DOHH2 (cell line): ENCODE results near the gene C1orf116.

ENCODE experiments used
- EZH2phosphoT487 ChIP-seq: fragments of 200-600 bp; sonication (generic); IDR thresholded peaks from 2 replicates; pipeline ENCODE4 v1.6.1; 2017; ENCODE audit warnings: borderline replicate concordance, mild to moderate bottlenecking, antibody characterized with exemption, low read length, moderate library complexity, mixed read lengths
- TF ChIP-seq, protein P1 (sequence below): fragments of 200-600 bp; sonication (generic); IDR thresholded peaks from one replicate; pipeline ENCODE4 v1.5.1; 2014; ENCODE audit warnings: antibody characterized with exemption, mild to moderate bottlenecking, low read depth, low read length; ENCODE audit not compliant: poor library complexity, severe bottlenecking

- TF ChIP-seq, protein P1, sequence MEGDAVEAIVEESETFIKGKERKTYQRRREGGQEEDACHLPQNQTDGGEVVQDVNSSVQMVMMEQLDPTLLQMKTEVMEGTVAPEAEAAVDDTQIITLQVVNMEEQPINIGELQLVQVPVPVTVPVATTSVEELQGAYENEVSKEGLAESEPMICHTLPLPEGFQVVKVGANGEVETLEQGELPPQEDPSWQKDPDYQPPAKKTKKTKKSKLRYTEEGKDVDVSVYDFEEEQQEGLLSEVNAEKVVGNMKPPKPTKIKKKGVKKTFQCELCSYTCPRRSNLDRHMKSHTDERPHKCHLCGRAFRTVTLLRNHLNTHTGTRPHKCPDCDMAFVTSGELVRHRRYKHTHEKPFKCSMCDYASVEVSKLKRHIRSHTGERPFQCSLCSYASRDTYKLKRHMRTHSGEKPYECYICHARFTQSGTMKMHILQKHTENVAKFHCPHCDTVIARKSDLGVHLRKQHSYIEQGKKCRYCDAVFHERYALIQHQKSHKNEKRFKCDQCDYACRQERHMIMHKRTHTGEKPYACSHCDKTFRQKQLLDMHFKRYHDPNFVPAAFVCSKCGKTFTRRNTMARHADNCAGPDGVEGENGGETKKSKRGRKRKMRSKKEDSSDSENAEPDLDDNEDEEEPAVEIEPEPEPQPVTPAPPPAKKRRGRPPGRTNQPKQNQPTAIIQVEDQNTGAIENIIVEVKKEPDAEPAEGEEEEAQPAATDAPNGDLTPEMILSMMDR, result no peak
- no peak for TF ChIP-seq EZH2phosphoT487
These were observed 10.5 kb downstream of the C1orf116 start for GRCh38 chr1:207021876-207022596.
